Liver (tissue), 9 donors: ENCODE results near the gene CUX1. TPM values are rescaled to one million over a fixed set of nuclear protein-coding genes. Genes with fewer than 3 reads are reported as not detected.

Source experiments
- DNase-seq: peaks from one replicate; pipeline ENCODE4 v3.0.0-alpha.2; 2017; ENCODE audit warnings: low spot score
- H3K27ac ChIP-seq, 2 donors: one replicate each; pipeline ENCODE4 v1.7.0; 2013; ENCODE audit warnings: inconsistent platforms in 2 of 2, low read length in 2 of 2, control low read depth in 1 of 2, low read depth in 1 of 2, mild to moderate bottlenecking in 1 of 2
- H3K27me3 ChIP-seq, 4 donors: one replicate each; pipeline versions ENCODE4 v1.6.1 to v1.7.0; 2013; ENCODE audit warnings: low read length in 3 of 4, inconsistent platforms in 1 of 4, mild to moderate bottlenecking in 1 of 4, moderate library complexity in 1 of 4; ENCODE audit not compliant: control insufficient read depth in 4 of 4, insufficient read depth in 4 of 4
- H3K36me3 ChIP-seq, 4 donors: one replicate each; pipeline versions ENCODE4 v1.6.1 to v1.7.0; 2013; ENCODE audit warnings: low read length in 3 of 4, mild to moderate bottlenecking in 3 of 4, low read depth in 1 of 4, moderate library complexity in 1 of 4; ENCODE audit not compliant: control insufficient read depth in 4 of 4, insufficient read depth in 3 of 4
- H3K4me1 ChIP-seq, 4 donors: one replicate each; pipeline versions ENCODE4 v1.6.1 to v1.7.0; 2013; ENCODE audit warnings: low read length in 3 of 4, mild to moderate bottlenecking in 3 of 4, moderate library complexity in 1 of 4; ENCODE audit not compliant: control insufficient read depth in 4 of 4, insufficient read depth in 4 of 4
- H3K4me3 ChIP-seq, 3 donors: one replicate each; pipeline versions ENCODE4 v1.6.1 to v1.7.0; 2013; ENCODE audit warnings: low read length in 3 of 3, control low read depth in 1 of 3, low read depth in 1 of 3, mild to moderate bottlenecking in 1 of 3
- H3K9ac ChIP-seq, 2 donors: one replicate each; pipeline ENCODE4 v1.7.0; 2013; ENCODE audit warnings: low read length in 2 of 2, mild to moderate bottlenecking in 2 of 2, moderate library complexity in 2 of 2, control low read depth in 1 of 2, low read depth in 1 of 2
- H3K9me3 ChIP-seq, 4 donors: one replicate each; pipeline versions ENCODE4 v1.6.1 to v1.7.0; 2013; ENCODE audit warnings: low read length in 3 of 4; ENCODE audit not compliant: control insufficient read depth in 4 of 4
- ATF3 ChIP-seq: IDR thresholded peaks from 2 replicates; pipeline ENCODE4 v1.6.1; 2016; ENCODE audit warnings: antibody characterized with exemption
- EGR1 ChIP-seq, 2 donors: IDR thresholded peaks; 2 replicates each; pipeline ENCODE4 v1.6.1; 2016 to 2018; ENCODE audit warnings: antibody characterized with exemption in 2 of 2, low read depth in 2 of 2
- FOXA2 ChIP-seq: IDR thresholded peaks from 2 replicates; pipeline ENCODE4 v1.6.1; 2016; ENCODE audit warnings: antibody characterized with exemption
- GABPA ChIP-seq, 2 donors: IDR thresholded peaks in 1 of 2; conservative IDR thresholded peaks in 1 of 2; 2 replicates each; pipeline ENCODE4 v1.6.1; 2016; ENCODE audit warnings: antibody characterized with exemption in 2 of 2, mild to moderate bottlenecking in 1 of 2, moderate library complexity in 1 of 2
- HNF4A ChIP-seq, 2 donors: conservative IDR thresholded peaks; 2 replicates each; pipeline ENCODE4 v1.6.1; 2016; ENCODE audit warnings: antibody characterized with exemption in 2 of 2, mild to moderate bottlenecking in 2 of 2
- HNF4G ChIP-seq: IDR thresholded peaks from 2 replicates; pipeline ENCODE4 v1.6.1; 2016; ENCODE audit warnings: antibody characterized with exemption
- JUND ChIP-seq, 2 donors: IDR thresholded peaks; 2 replicates each; pipeline ENCODE4 v1.6.1; 2016; ENCODE audit warnings: antibody characterized with exemption in 2 of 2
- REST ChIP-seq: IDR thresholded peaks from 2 replicates; pipeline ENCODE4 v1.6.1; 2016; ENCODE audit warnings: antibody characterized with exemption, mild to moderate bottlenecking
- RXRA ChIP-seq, 2 donors: IDR thresholded peaks; 2 replicates each; pipeline ENCODE4 v1.6.1; 2017 to 2018; ENCODE audit warnings: antibody characterized with exemption in 2 of 2, mild to moderate bottlenecking in 1 of 2
- TAF1 ChIP-seq: conservative IDR thresholded peaks from 2 replicates; pipeline ENCODE4 v1.6.1; 2016; ENCODE audit warnings: antibody characterized with exemption, mild to moderate bottlenecking
- YY1 ChIP-seq: IDR thresholded peaks from 2 replicates; pipeline ENCODE4 v1.6.1; 2016; ENCODE audit warnings: antibody characterized with exemption, mild to moderate bottlenecking
- ZBTB33 ChIP-seq: IDR thresholded peaks from 2 replicates; pipeline ENCODE4 v1.6.1; 2016; ENCODE audit warnings: antibody characterized with exemption
- WGBS: extraction: QIAGEN DNeasy Blood & Tissue Kit; methylation state at CpG from one replicate; pipeline ENCODE4 v1.1.7; 2013; 5-methylcytosine and 5-hydroxymethylcytosine counted together
- polyA plus RNA-seq, 2 donors: library from polyadenylated mRNA; stranded (reverse) in 1 of 2; unstranded in 1 of 2; fragments of 200-250 nt in 1 of 2; fragments of >200 nt in 1 of 2; fragmentation: Nextera tagmentation in 1 of 2; extraction: Ambion mirVana in 1 of 2; gene quantifications; one replicate each; pipeline versions ENCODE4 v1.2.1 to v1.2.3, GENCODE V29; 2013 to 2015
- total RNA-seq, 2 donors: library from RNA; depleted of rRNA; stranded (reverse); fragments of >200 nt; gene quantifications; one replicate each; pipeline ENCODE4 v1.2.3, GENCODE V29; 2014
- donor health status: healthy.
- donor health status: healthy.
- donor health status: healthy.
- donor health status: healthy.
- donor health status: healthy.

Gene CUX1
- total and polyA plus RNA-seq, 4 donors: 18.6 to 40.6 (median 21.4) TPM

GRCh38 chr7:101972627-101973026 lies 155.2 kb downstream of the CUX1 start:
- TF ChIP-seq RXRA (IDR thresholded peaks at IDR 0.05) (no peak), JUND (IDR thresholded peaks at IDR 0.05) (no peak), ZBTB33 (no peak), EGR1 (IDR thresholded peaks at IDR 0.05; ENCODE audit: low read depth in 2 of 2) (no peak), ATF3 (no peak), HNF4A (conservative IDR thresholded peaks at IDR 0.05) (no peak)
- Histone ChIP-seq H3K27me3 (no peaks in the 10 kb centered on the region), H3K27ac (no peak overlapping the region), H3K4me1 (peaks cover 0 to 4% (median 0%) of the 10 kb centered on the region in 4 donors), H3K9ac (no peak overlapping the region), H3K4me3 (no peak overlapping the region), H3K9me3 (no peaks in the 10 kb centered on the region), H3K36me3 (no peaks in the 10 kb centered on the region)
- WGBS: 92% methylated on average over 14 of the region's 14 CpGs
- DNase-seq: no peak

- Histone ChIP-seq H3K27ac (no peak overlapping the region), H3K27me3 (no peaks in the 10 kb centered on the region), H3K36me3 (no peaks in the 10 kb centered on the region), H3K9ac (no peak overlapping the region), H3K4me3 (no peak overlapping the region), H3K9me3 (no peaks in the 10 kb centered on the region), H3K4me1 (peaks cover 0 to 4% (median 0%) of the 10 kb centered on the region in 4 donors)
- TF ChIP-seq HNF4G (no peak), FOXA2 (no peak), TAF1 (no peak), GABPA (IDR thresholded peaks at IDR 0.05 in 1 of 2, conservative IDR thresholded peaks at IDR 0.05 in 1 of 2) (no peak), REST (no peak), HNF4A (conservative IDR thresholded peaks at IDR 0.05) (no peak), ZBTB33 (no peak), EGR1 (IDR thresholded peaks at IDR 0.05; ENCODE audit: low read depth in 2 of 2) (no peak), YY1 (no peak)
- DNase-seq: no peak
- WGBS: 97% methylated on average over 8 of the region's 8 CpGs
Measured at GRCh38 chr7:101973130-101973529, 155.7 kb downstream of the CUX1 start.
